Measurements from ENCODE around the gene ULBP3. TPM values are rescaled to one million over a fixed set of nuclear protein-coding genes. Genes with fewer than 3 reads are reported as not detected.
"Not testable (repeated sequence)": the region's sequence is repeated elsewhere in the genome, so short reads cannot be mapped to it uniquely, and the experiment has no call there.

ULBP3 gene
- total RNA-seq, 1 donor from 2014 or later = 12.4 TPM

- H3K27ac Mint-ChIP-seq = no peak overlapping the region
- peak; percentile 58 for TF ChIP-seq CTCF (conservative IDR thresholded peaks at IDR 0.05)
- no peaks in the 10 kb centered on the region for H3K36me3 Mint-ChIP-seq
- peaks cover 28% of the 10 kb centered on the region for H3K4me1 Mint-ChIP-seq (ENCODE audit: unreplicated experiment)
- H3K27me3 Mint-ChIP-seq = peaks cover 7% of the 10 kb centered on the region
- H3K9me3 Mint-ChIP-seq = peaks cover 4% of the 10 kb centered on the region
- H3K4me3 Mint-ChIP-seq = no peak overlapping the region
- DNase-seq (ENCODE audit: extremely low spot score, unreplicated experiment) = no peak
Measured at GRCh38 chr6:150076196-150076893, 7.4 kb upstream of the ULBP3 start.

GRCh38 chr6:150075034-150075421 lies 6.1 kb upstream of the ULBP3 start:
- Mint-ChIP-seq H3K36me3 (no peaks in the 10 kb centered on the region), H3K27ac (no peak overlapping the region), H3K9me3 (no peaks in the 10 kb centered on the region), H3K27me3 (peaks cover 3% of the 10 kb centered on the region), H3K4me3 (no peak overlapping the region), H3K4me1 (ENCODE audit: unreplicated experiment) (peaks cover 31% of the 10 kb centered on the region)
- DNase-seq (ENCODE audit: extremely low spot score, unreplicated experiment) = no peak
- TF ChIP-seq CTCF (conservative IDR thresholded peaks at IDR 0.05) = no peak

GRCh38 chr6:150074396-150075033 lies 5.6 kb upstream of the ULBP3 start:
- H3K27ac Mint-ChIP-seq; H3K9me3 Mint-ChIP-seq; H3K27me3 Mint-ChIP-seq; H3K4me3 Mint-ChIP-seq; DNase-seq (ENCODE audit: extremely low spot score, unreplicated experiment); H3K36me3 Mint-ChIP-seq: not testable (repeated sequence)
- H3K4me1 Mint-ChIP-seq (ENCODE audit: unreplicated experiment) = peaks cover 28% of the 10 kb centered on the region

GRCh38 chr6:150072201-150072600 lies 3.3 kb upstream of the ULBP3 start:
- DNase-seq (ENCODE audit: extremely low spot score, unreplicated experiment) = no peak
- Mint-ChIP-seq H3K4me1 (ENCODE audit: unreplicated experiment) (peaks cover 28% of the 10 kb centered on the region), H3K27ac (peak overlapping the region; percentile 84), H3K9me3 (no peaks in the 10 kb centered on the region), H3K27me3 (no peaks in the 10 kb centered on the region), H3K4me3 (no peak overlapping the region), H3K36me3 (no peaks in the 10 kb centered on the region)
- TF ChIP-seq CTCF (conservative IDR thresholded peaks at IDR 0.05) = no peak

GRCh38 chr6:150070236-150070818 lies 1.4 kb upstream of the ULBP3 start:
- peak overlapping the region; percentile 29 for H3K27ac Mint-ChIP-seq
- no peak for DNase-seq (ENCODE audit: extremely low spot score, unreplicated experiment)
- peak overlapping the region; percentile 92 for H3K4me3 Mint-ChIP-seq
- peaks cover 6% of the 10 kb centered on the region for H3K36me3 Mint-ChIP-seq
- peaks cover 24% of the 10 kb centered on the region for H3K4me1 Mint-ChIP-seq (ENCODE audit: unreplicated experiment)
- H3K27me3 Mint-ChIP-seq = peaks cover 7% of the 10 kb centered on the region
- no peaks in the 10 kb centered on the region for H3K9me3 Mint-ChIP-seq
- no peak for TF ChIP-seq CTCF (conservative IDR thresholded peaks at IDR 0.05)

- Mint-ChIP-seq H3K9me3 (no peaks in the 10 kb centered on the region), H3K4me3 (peak overlapping the region; percentile 92), H3K27me3 (peaks cover 7% of the 10 kb centered on the region), H3K36me3 (peaks cover 6% of the 10 kb centered on the region), H3K4me1 (ENCODE audit: unreplicated experiment) (peaks cover 19% of the 10 kb centered on the region), H3K27ac (peak overlapping the region; percentile 83)
- no peak for DNase-seq (ENCODE audit: extremely low spot score, unreplicated experiment)
- TF ChIP-seq CTCF (conservative IDR thresholded peaks at IDR 0.05) = no peak
Measured at GRCh38 chr6:150069706-150070105, 785 bp upstream of the ULBP3 start.

All from type B pancreatic cell (in vitro differentiated cells).